HCT116 (cell line): ENCODE measurements around the gene ZBTB7B. TPM values are rescaled to one million over a fixed set of nuclear protein-coding genes. Genes with fewer than 3 reads are reported as not detected.

Experiments used
- ATAC-seq: fragments of 200-7000 bp; cut with Tn5 transposase; 2 replicates; pipeline ENCODE4 v1.9.1; 2020; ENCODE audit warnings: mild to moderate bottlenecking, moderate library complexity
- BruUV-seq: library from RNA; stranded (reverse); fragments of 400-500 nt; replicated peaks from 2 replicates; lab custom pipeline; 2021; lab: Mats Ljungman, UMichigan
- CTCF ChIA-PET: fragments of 300-600 bp; sonication (Branson Sonifier 250); formaldehyde crosslinking; loops from one replicate; lab custom pipeline; 2021; ENCODE audit warnings: antibody characterized with exemption; lab: Charles Lee
- POLR2A ChIA-PET: fragments of 300-600, 350-600 bp; sonication (Branson Sonifier 250); formaldehyde crosslinking; loops from one replicate; lab custom pipeline; 2021; ENCODE audit warnings: antibody characterized with exemption; lab: Charles Lee
- RAD21 ChIA-PET, 2 experiments: fragments of 300-600 bp; sonication (Branson Sonifier 250); formaldehyde crosslinking; loops; one replicate each; lab custom pipeline; 2023; ENCODE audit warnings: low total read pairs in 2 of 2; ENCODE audit not compliant: uncharacterized antibody in 2 of 2, unreplicated experiment in 2 of 2, low non-redundant PET in 1 of 2; lab: Charles Lee
- DNase-seq: peaks from one replicate; pipeline ENCODE4 v3.0.0-alpha.2; 2010; ENCODE audit warnings: low read depth, low spot score
- H2AFZ ChIP-seq: fragments of 200-600 bp; shearing (Covaris generic), sonication (generic); 2 replicates; pipeline ENCODE4 v1.6.1; 2017; ENCODE audit warnings: low read depth, mixed run types, mixed read lengths, antibody characterized with exemption, low read length; ENCODE audit not compliant: poor library complexity, severe bottlenecking
- H3K27ac ChIP-seq: 2 replicates; pipeline ENCODE4 v1.5.1; 2012; ENCODE audit warnings: low read depth, low read length
- H3K27me3 ChIP-seq: fragments of 200-600 bp; sonication (generic); 2 replicates; pipeline ENCODE4 v1.6.1; 2016; ENCODE audit warnings: mixed run types, low read length, mixed read lengths; ENCODE audit not compliant: insufficient read depth
- H3K36me3 ChIP-seq, 2 experiments: fragments of 200-500 bp in 1 of 2; fragments of 200-600 bp in 1 of 2; sonication (Bioruptor generic) in 1 of 2; sonication (generic) in 1 of 2; 2 replicates each; pipeline versions ENCODE4 v1.5.1 to v1.6.1; 2014 to 2016; ENCODE audit warnings: low read length in 2 of 2, inconsistent platforms in 1 of 2, mixed read lengths in 1 of 2, mixed run types in 1 of 2; ENCODE audit not compliant: insufficient read depth in 2 of 2, control insufficient read depth in 1 of 2
- H3K4me1 ChIP-seq, 2 experiments: fragments of 200-600 bp in 1 of 2; sonication (generic) in 1 of 2; 2 replicates each; pipeline versions ENCODE4 v1.5.1 to v1.6.1; 2012 to 2017; ENCODE audit warnings: low read length in 2 of 2, inconsistent platforms in 1 of 2, mild to moderate bottlenecking in 1 of 2, mixed read lengths in 1 of 2, mixed run types in 1 of 2, moderate library complexity in 1 of 2; ENCODE audit not compliant: insufficient read depth in 2 of 2, control insufficient read depth in 1 of 2
- H3K4me2 ChIP-seq: fragments of 200-600 bp; sonication (generic); 2 replicates; pipeline ENCODE4 v1.6.1; 2017; ENCODE audit warnings: mixed run types, low read length, mixed read lengths
- H3K4me3 ChIP-seq, 2 experiments: fragments of 200-600 bp in 1 of 2; sonication (generic) in 1 of 2; replicated peaks in 1 of 2; 2 replicates each; pipeline ENCODE4 v1.5.1; 2011 to 2016; ENCODE audit warnings: low read length in 2 of 2, control low read depth in 1 of 2, low read depth in 1 of 2, mild to moderate bottlenecking in 1 of 2, mixed read lengths in 1 of 2, mixed run types in 1 of 2
- H3K79me2 ChIP-seq: fragments of 200-600 bp; sonication (generic); 2 replicates; pipeline ENCODE4 v1.6.1; 2017; ENCODE audit warnings: mild to moderate bottlenecking, mixed run types, low read length, moderate library complexity, mixed read lengths; ENCODE audit not compliant: insufficient read depth
- H3K9ac ChIP-seq: fragments of 200-600 bp; sonication (generic); 2 replicates; pipeline ENCODE4 v1.6.1; 2016; ENCODE audit warnings: low read length, mixed read lengths
- H3K9me2 ChIP-seq: fragments of 200-600 bp; sonication (generic), shearing (Covaris generic); 2 replicates; pipeline ENCODE4 v1.6.1; 2017; ENCODE audit warnings: mixed run types, mild to moderate bottlenecking, moderate library complexity; ENCODE audit not compliant: insufficient read depth
- H3K9me3 ChIP-seq, 2 experiments: fragments of 200-500 bp in 1 of 2; fragments of 200-600 bp in 1 of 2; sonication (Bioruptor generic) in 1 of 2; sonication (generic) in 1 of 2; 2 replicates each; pipeline ENCODE4 v1.6.1; 2014 to 2017; ENCODE audit warnings: low read length in 2 of 2, mixed read lengths in 2 of 2, inconsistent platforms in 1 of 2, low read depth in 1 of 2, mild to moderate bottlenecking in 1 of 2, mixed run types in 1 of 2, moderate library complexity in 1 of 2; ENCODE audit not compliant: control insufficient read depth in 1 of 2, insufficient read depth in 1 of 2
- H4K20me1 ChIP-seq: fragments of 200-600 bp; sonication (generic), shearing (Covaris generic); 2 replicates; pipeline ENCODE4 v1.6.1; 2017; ENCODE audit warnings: mixed run types, mild to moderate bottlenecking, moderate library complexity; ENCODE audit not compliant: insufficient read depth
- ATF3 ChIP-seq: IDR thresholded peaks from 2 replicates; pipeline ENCODE4 v1.6.1; 2012
- EGR1 ChIP-seq: IDR thresholded peaks from 2 replicates; pipeline ENCODE4 v1.6.1; 2012; ENCODE audit warnings: low read depth
- FOSL1 ChIP-seq: IDR thresholded peaks from 2 replicates; pipeline ENCODE4 v1.6.1; 2012; ENCODE audit warnings: low read depth
- MAX ChIP-seq: IDR thresholded peaks from 2 replicates; pipeline ENCODE4 v1.6.1; 2012
- POLR2A ChIP-seq: IDR thresholded peaks from 2 replicates; pipeline ENCODE4 v1.7.0; 2011; ENCODE audit warnings: borderline replicate concordance; ENCODE audit not compliant: insufficient read depth, insufficient read length; ENCODE audit errors: extremely low read depth
- REST ChIP-seq: IDR thresholded peaks from 2 replicates; pipeline ENCODE4 v1.6.1; 2012; ENCODE audit warnings: low read depth
- SIN3A ChIP-seq: IDR thresholded peaks from 2 replicates; pipeline ENCODE4 v1.6.1; 2012; ENCODE audit warnings: low read depth
- SP1 ChIP-seq: IDR thresholded peaks from 2 replicates; pipeline ENCODE4 v1.6.1; 2012; ENCODE audit warnings: low read depth
- ZBTB33 ChIP-seq: IDR thresholded peaks from 2 replicates; pipeline ENCODE4 v1.6.1; 2011; ENCODE audit warnings: mild to moderate bottlenecking, low read length, moderate library complexity; ENCODE audit not compliant: insufficient replicate concordance; ENCODE audit errors: extremely low read depth
- ZFX ChIP-seq: fragments of 450-650 bp; IDR thresholded peaks from 2 replicates; pipeline ENCODE4 v1.6.1; 2017
- intact Hi-C: fragments of 100-400 bp; cut with micrococcal nuclease; formaldehyde crosslinking; loops from 2 replicates; pipeline ENCODE4 v1.10.0; 2022
- total RNA-seq: library from RNA; stranded (reverse); gene quantifications from one replicate; pipeline ENCODE4 v1.2.1, GENCODE V29; 2021; ENCODE audit not compliant: unreplicated experiment

Gene ZBTB7B
- total RNA-seq, 1 experiment from 2014 or later, result 57.0 TPM

GRCh38 chr1:154959426-154959780 is 43.2 kb upstream of the ZBTB7B start:
- TF ChIP-seq REST (no peak), ZFX (no peak), ATF3 (no peak), SIN3A (no peak), EGR1 (no peak), SP1 (no peak), MAX (no peak), ZBTB33 (no peak), FOSL1 (no peak), POLR2A (no peak)
- Histone ChIP-seq H3K79me2 (peaks cover 19% of the 10 kb centered on the region), H3K4me1 (peaks cover 27 to 57% of the 10 kb centered on the region in 2 experiments), H2AFZ (no peak overlapping the region), H4K20me1 (no peaks in the 10 kb centered on the region), H3K27me3 (no peaks in the 10 kb centered on the region), H3K4me3 (no peak overlapping the region), H3K4me2 (no peak overlapping the region), H3K36me3 (peaks cover 13 to 22% of the 10 kb centered on the region in 2 experiments; a peak in 2 of 4 replicates), H3K9ac (no peak overlapping the region), H3K27ac (no peak overlapping the region), H3K9me2 (no peaks in the 10 kb centered on the region), H3K9me3 (no peaks in the 10 kb centered on the region)
- POLR2A ChIA-PET, result no interaction called here
- RAD21 ChIA-PET, result no interaction called here
- ATAC-seq (no peak), DNase-seq (no peak)
- BruUV-seq, result no TSS peak
- CTCF ChIA-PET, result no interaction called here
- intact Hi-C loops, result no loop called here
